H1 (cell line): ENCODE data around the gene C19orf38. TPM values are rescaled to one million over a fixed set of nuclear protein-coding genes. Genes with fewer than 3 reads are reported as not detected.

Experiments used
- CTCF ChIA-PET: fragments of 300-600 bp; sonication (Branson Sonifier 250); formaldehyde crosslinking; loops from one replicate; lab custom pipeline; 2021; ENCODE audit not compliant: partially characterized antibody; lab: Charles Lee
- POLR2A ChIA-PET: fragments of 300-600 bp; sonication (Branson Sonifier 250); formaldehyde crosslinking; loops from one replicate; lab custom pipeline; 2021; ENCODE audit warnings: inconsistent platforms; ENCODE audit not compliant: partially characterized antibody; lab: Charles Lee
- DNase-seq, 2 experiments: peaks; one replicate each; pipeline versions ENCODE4 v3.0.0 to v3.0.0-alpha.2; 2010 to 2022; ENCODE audit warnings: low spot score in 2 of 2, low read depth in 1 of 2, mixed read lengths in 1 of 2
- FAIRE-seq: peaks from 2 replicates; lab custom pipeline; 2011; peaks lifted over from hg19 to GRCh38; lab: Jason Lieb, UNC
- H2AFZ ChIP-seq: 2 replicates; pipeline ENCODE4 v1.8.1; 2012; ENCODE audit warnings: low read length, inconsistent platforms
- H2AK5ac ChIP-seq: 2 replicates; pipeline ENCODE4 v1.6.1; 2013; ENCODE audit warnings: low read depth, low read length
- H2BK120ac ChIP-seq: replicated peaks from 2 replicates; pipeline ENCODE3; 2013; ENCODE audit warnings: low read depth, low read length, inconsistent platforms
- H2BK12ac ChIP-seq: 2 replicates; pipeline ENCODE4 v1.6.1; 2013; ENCODE audit warnings: low read depth, low read length
- H2BK15ac ChIP-seq: 2 replicates; pipeline ENCODE4 v1.6.1; 2013; ENCODE audit warnings: low read length
- H2BK20ac ChIP-seq: 2 replicates; pipeline ENCODE4 v1.6.1; 2013; ENCODE audit warnings: low read length
- H2BK5ac ChIP-seq: 2 replicates; pipeline ENCODE4 v1.6.1; 2013; ENCODE audit warnings: low read depth, low read length
- H3K14ac ChIP-seq: 2 replicates; pipeline ENCODE4 v1.6.1; 2013; ENCODE audit warnings: inconsistent platforms; ENCODE audit not compliant: insufficient read length
- H3K18ac ChIP-seq: 2 replicates; pipeline ENCODE4 v1.6.1; 2013; ENCODE audit warnings: low read length; ENCODE audit errors: extremely low read depth
- H3K23ac ChIP-seq: 2 replicates; pipeline ENCODE4 v1.6.1; 2013; ENCODE audit warnings: inconsistent platforms; ENCODE audit not compliant: insufficient read length
- H3K23me2 ChIP-seq: 2 replicates; pipeline ENCODE4 v1.6.1; 2013; ENCODE audit warnings: low read depth, low read length
- H3K27ac ChIP-seq: 2 replicates; pipeline ENCODE4 v1.6.1; 2011; ENCODE audit warnings: low read depth, low read length, inconsistent platforms
- H3K27me3 ChIP-seq, 4 experiments: replicated peaks in 1 of 4; 1 replicate in 1 of 4; 2 replicates in 3 of 4; pipeline versions ENCODE4 v1.6.1 to v1.8.1; 2011 to 2013; ENCODE audit warnings: low read length in 3 of 4, mild to moderate bottlenecking in 3 of 4, inconsistent platforms in 2 of 4, mixed read lengths in 2 of 4, moderate library complexity in 1 of 4; ENCODE audit not compliant: control insufficient read depth in 3 of 4, insufficient read depth in 3 of 4; ENCODE audit errors: extremely low read depth in 1 of 4
- H3K36me3 ChIP-seq, 4 experiments: 2 replicates each; pipeline versions ENCODE4 v1.6.1 to v1.8.1; 2011 to 2013; ENCODE audit warnings: mild to moderate bottlenecking in 4 of 4, low read length in 3 of 4, moderate library complexity in 2 of 4, control low read depth in 1 of 4, inconsistent platforms in 1 of 4; ENCODE audit not compliant: insufficient read depth in 4 of 4, control insufficient read depth in 2 of 4
- H3K4ac ChIP-seq: replicated peaks from 2 replicates; pipeline ENCODE3; 2013; ENCODE audit warnings: low read length, low read depth, mixed read lengths, inconsistent platforms; ENCODE audit not compliant: insufficient read length
- H3K4me1 ChIP-seq, 4 experiments: replicated peaks in 1 of 4; 1 replicate in 1 of 4; 2 replicates in 3 of 4; pipeline versions ENCODE4 v1.6.1 to v1.8.1; 2011 to 2013; ENCODE audit warnings: low read length in 3 of 4, inconsistent platforms in 2 of 4, mixed read lengths in 1 of 4; ENCODE audit not compliant: insufficient read depth in 4 of 4, control insufficient read depth in 3 of 4
- H3K4me2 ChIP-seq, 2 experiments: 2 replicates each; pipeline versions ENCODE4 v1.6.1 to v1.8.1; 2011 to 2013; ENCODE audit warnings: low read depth in 2 of 2, low read length in 2 of 2, control low read depth in 1 of 2, inconsistent platforms in 1 of 2, mild to moderate bottlenecking in 1 of 2; ENCODE audit not compliant: insufficient read depth in 1 of 2
- H3K4me3 ChIP-seq, 4 experiments: fragments of 200-600, 300-600 bp in 1 of 4; sonication (generic), shearing (Covaris generic), sonication (Bioruptor Twin) in 1 of 4; 2 replicates each; pipeline versions ENCODE4 v1.5.1 to v1.8.1; 2011 to 2016; ENCODE audit warnings: low read length in 4 of 4, low read depth in 3 of 4, control low read depth in 2 of 4, inconsistent platforms in 2 of 4, mild to moderate bottlenecking in 2 of 4, mixed read lengths in 1 of 4, moderate library complexity in 1 of 4; ENCODE audit not compliant: insufficient read depth in 2 of 4; ENCODE audit errors: extremely low read depth in 1 of 4
- H3K56ac ChIP-seq: replicated peaks from 2 replicates; pipeline ENCODE3; 2013; ENCODE audit warnings: low read depth, mild to moderate bottlenecking, mixed read lengths, low read length, inconsistent platforms; ENCODE audit not compliant: insufficient read length
- H3K79me1 ChIP-seq: 2 replicates; pipeline ENCODE4 v1.6.1; 2013; ENCODE audit warnings: low read depth, low read length, control low read depth
- H3K79me2 ChIP-seq, 2 experiments: 2 replicates each; pipeline versions ENCODE4 v1.6.1 to v1.8.1; 2012 to 2013; ENCODE audit warnings: low read length in 2 of 2, mild to moderate bottlenecking in 2 of 2, inconsistent platforms in 1 of 2; ENCODE audit not compliant: insufficient read depth in 2 of 2, control insufficient read depth in 1 of 2
- H3K9ac ChIP-seq, 4 experiments: replicated peaks in 1 of 4; 1 replicate in 1 of 4; 2 replicates in 3 of 4; pipeline versions ENCODE4 v1.6.1 to v1.8.1; 2011 to 2013; ENCODE audit warnings: low read depth in 3 of 4, low read length in 3 of 4, control low read depth in 2 of 4, mild to moderate bottlenecking in 2 of 4, moderate library complexity in 2 of 4, inconsistent platforms in 1 of 4; ENCODE audit errors: extremely low read depth in 1 of 4
- H3K9me3 ChIP-seq, 2 experiments: 2 replicates each; pipeline versions ENCODE4 v1.6.1 to v1.8.1; 2012 to 2013; ENCODE audit warnings: mild to moderate bottlenecking in 2 of 2, moderate library complexity in 2 of 2, control low read depth in 1 of 2, inconsistent platforms in 1 of 2, low read depth in 1 of 2, low read length in 1 of 2, mixed read lengths in 1 of 2; ENCODE audit not compliant: insufficient read depth in 2 of 2
- H4K20me1 ChIP-seq, 2 experiments: replicated peaks in 1 of 2; 2 replicates each; pipeline versions ENCODE3 to v1.8.1; 2011 to 2013; ENCODE audit warnings: inconsistent platforms in 2 of 2, low read length in 2 of 2, mild to moderate bottlenecking in 1 of 2; ENCODE audit not compliant: insufficient read depth in 2 of 2, control insufficient read depth in 1 of 2
- H4K5ac ChIP-seq: 2 replicates; pipeline ENCODE4 v1.6.1; 2013; ENCODE audit warnings: low read length, low read depth, mixed read lengths, inconsistent platforms; ENCODE audit not compliant: insufficient read length
- H4K8ac ChIP-seq: 2 replicates; pipeline ENCODE4 v1.8.0; 2013; ENCODE audit warnings: mild to moderate bottlenecking, moderate library complexity, low read length, inconsistent platforms; ENCODE audit not compliant: insufficient read depth; ENCODE audit errors: extremely low read depth
- H4K91ac ChIP-seq: replicated peaks from 2 replicates; pipeline ENCODE3; 2013; ENCODE audit warnings: low read length, mixed read lengths, inconsistent platforms; ENCODE audit not compliant: insufficient read length
- BCL11A ChIP-seq, 2 experiments: IDR thresholded peaks; one replicate each; pipeline ENCODE4 v1.6.1; 2011; ENCODE audit warnings: low read depth in 2 of 2, low read length in 2 of 2, mild to moderate bottlenecking in 2 of 2
- HDAC6 ChIP-seq: IDR thresholded peaks from one replicate; pipeline ENCODE4 v1.7.1; 2012; ENCODE audit warnings: low read depth, mild to moderate bottlenecking, inconsistent platforms, low read length, moderate library complexity
- MAX ChIP-seq: IDR thresholded peaks from 2 replicates; pipeline ENCODE4 v1.6.1; 2012; ENCODE audit warnings: inconsistent platforms
- PHF8 ChIP-seq: fragments of 200-600 bp; sonication (generic); conservative IDR thresholded peaks from 2 replicates; pipeline ENCODE4 v1.7.1; 2012; ENCODE audit warnings: low read depth, mild to moderate bottlenecking, inconsistent platforms, low read length, moderate library complexity
- RAD21 ChIP-seq, 2 experiments: IDR thresholded peaks in 1 of 2; conservative IDR thresholded peaks in 1 of 2; 2 replicates each; pipeline ENCODE4 v1.6.1; 2011; ENCODE audit warnings: low read depth in 2 of 2, low read length in 2 of 2, improper control_type of control experiment in 1 of 2, inconsistent platforms in 1 of 2, mild to moderate bottlenecking in 1 of 2, moderate library complexity in 1 of 2
- RFX5 ChIP-seq: IDR thresholded peaks from 2 replicates; pipeline ENCODE4 v1.6.1; 2011; ENCODE audit warnings: low read depth, low read length, improper control_type of control experiment, borderline replicate concordance
- RXRA ChIP-seq: IDR thresholded peaks from 2 replicates; pipeline ENCODE4 v1.6.1; 2011; ENCODE audit warnings: low read depth, mild to moderate bottlenecking, low read length, moderate library complexity; ENCODE audit not compliant: insufficient read depth
- SIRT6 ChIP-seq: IDR thresholded peaks from one replicate; pipeline ENCODE4 v1.7.1; 2012; ENCODE audit warnings: low read length, inconsistent platforms
- TAF7 ChIP-seq: optimal IDR thresholded peaks from 2 replicates; pipeline ENCODE3; 2011; ENCODE audit warnings: low read depth, mild to moderate bottlenecking, inconsistent platforms, low read length, moderate library complexity, borderline replicate concordance
- USF2 ChIP-seq: IDR thresholded peaks from 2 replicates; pipeline ENCODE4 v1.6.1; 2011; ENCODE audit warnings: low read length, improper control_type of control experiment
- ZNF274 ChIP-seq: IDR thresholded peaks from 2 replicates; pipeline ENCODE4 v1.7.0; 2012; ENCODE audit warnings: low read length, borderline replicate concordance; ENCODE audit errors: extremely low read depth
- WGBS, 2 experiments: shearing (Covaris generic) in 1 of 2; methylation state at CpG; one replicate each; pipeline versions ENCODE4 v1.1.6 to v1.1.7; 2013 to 2015; ENCODE audit warnings: low lambda C conversion rate in 2 of 2, mixed read lengths in 2 of 2, inconsistent platforms in 1 of 2, low coverage in 1 of 2, missing lambda C conversion rate in 1 of 2; ENCODE audit not compliant: insufficient replicate concordance in 2 of 2, insufficient coverage in 1 of 2, insufficient read length in 1 of 2; ENCODE audit errors: extremely low coverage in 1 of 2, missing lambda C conversion rate in 1 of 2; 5-methylcytosine and 5-hydroxymethylcytosine counted together
- polyA plus RNA-seq, 7 experiments: library from polyadenylated mRNA; depleted of rRNA in 3 of 7; stranded (reverse) in 5 of 7; unstranded in 2 of 7; fragments of >200 nt in 5 of 7; fragments of 200-250 nt in 2 of 7; gene quantifications; 1 replicate in 5 of 7; 2 replicates in 1 of 7; 4 replicates in 1 of 7; pipeline versions ENCODE4 v1.2.1 to v1.2.3, GENCODE V29; 2011 to 2013; ENCODE audit warnings: missing spikeins in 2 of 7, mixed read lengths in 2 of 7
- total RNA-seq: library from RNA; stranded (reverse); fragmentation: NEBNext Ultra II Directional; extraction: Animal tissue kit (Norgen Biotek cat#: 25700); gene quantifications from 2 replicates; pipeline ENCODE4 v1.2.1, GENCODE V29; 2021

Gene C19orf38
- total and polyA plus RNA-seq, 2 of the 8 experiments (the other 6 are each of a cell fraction or from before 2014, with no cell fraction given): 0.53 TPM; not detected in 1

GRCh38 chr19:10863107-10863717, 15.0 kb downstream of the C19orf38 start:
- CTCF ChIA-PET: interaction anchor here (0.6 to 11.3 kb wide), 20 partner anchors 14 to 459 kb away, joined by 3 to 249 read pairs (median 5); partner anchors contain the start of gene C19orf38
- Histone ChIP-seq H3K56ac (no peak overlapping the region), H3K4me1 (no peaks in the 10 kb centered on the region), H2AK5ac (no peak overlapping the region), H2BK20ac (no peak overlapping the region), H3K23me2 (no peaks in the 10 kb centered on the region), H3K36me3 (no peaks in the 10 kb centered on the region), H3K4me3 (no peak overlapping the region), H4K91ac (no peak overlapping the region), H3K18ac (no peak overlapping the region), H4K8ac (no peak overlapping the region), H3K27me3 (no peaks in the 10 kb centered on the region; a peak in 1 of 7 replicates), H3K14ac (no peak overlapping the region), H3K79me2 (no peaks in the 10 kb centered on the region), H2BK5ac (no peak overlapping the region), H2BK12ac (no peak overlapping the region), H3K27ac (no peak overlapping the region), H3K4me2 (no peak overlapping the region), H3K9ac (no peak overlapping the region), H3K9me3 (no peaks in the 10 kb centered on the region), H4K20me1 (no peaks in the 10 kb centered on the region), H2BK120ac (no peak overlapping the region), H3K79me1 (no peaks in the 10 kb centered on the region), H3K4ac (no peak overlapping the region), H2BK15ac (no peak overlapping the region), H2AFZ (no peak overlapping the region), H4K5ac (no peak overlapping the region), H3K23ac (no peak overlapping the region)
- POLR2A ChIA-PET: interaction anchor here (0.6 to 3.1 kb wide), 3 partner anchors 10 to 27 kb away, joined by 3 to 21 read pairs (median 4); partner anchors contain the start of gene TMED1
- no peak for DNase-seq
- WGBS, 2 experiments: 91% methylated on average over 18 of the region's 18 CpGs; no CpG with 5 or more reads in 1 of the 2 experiments
- FAIRE-seq: no peak
- TF ChIP-seq PHF8: no peak
- TF ChIP-seq MAX: no peak
- no peak for TF ChIP-seq TAF7
- TF ChIP-seq ZNF274: no peak
- TF ChIP-seq RAD21 (IDR thresholded peaks at IDR 0.05 in 1 of 2, conservative IDR thresholded peaks at IDR 0.05 in 1 of 2; ENCODE audit: low read depth in 2 of 2, low read length in 2 of 2): no peak
- TF ChIP-seq SIRT6: no peak
- no peak for TF ChIP-seq BCL11A (IDR thresholded peaks at IDR 0.05; ENCODE audit: low read depth in 2 of 2, low read length in 2 of 2)
- TF ChIP-seq RFX5: no peak
- TF ChIP-seq RXRA: no peak
- no peak for TF ChIP-seq HDAC6
- TF ChIP-seq USF2: no peak
